Stimulated activated CD4-positive, alpha-beta T cell treated with anti-CD3 and anti-CD28 coated beads, Interleukin-12 subunit alpha, Interleukin-12 subunit beta, amount 100 ng/mL, for 48 hours (primary cell): Measurements from ENCODE around the gene LACTB.

Experiments used
- DNase-seq, 3 donors: peaks; one replicate each; pipeline ENCODE4 v3.0.0-alpha.2; 2020; ENCODE audit warnings: low read depth in 2 of 3, low spot score in 1 of 3

LACTB gene

GRCh38 chr15:63122002-63122875, 578 bp downstream of the LACTB start:
- DNase-seq, result peak; percentile 19 to 95 (median 69)

GRCh38 chr15:63124506-63124905, 2.8 kb downstream of the LACTB start:
- DNase-seq, result no peak

GRCh38 chr15:63126726-63127125, 5.1 kb downstream of the LACTB start:
- no peak for DNase-seq

- no peak for DNase-seq
Observed at GRCh38 chr15:63133786-63134185, 12.1 kb downstream of the LACTB start.

- no peak for DNase-seq
Observed at GRCh38 chr15:63134245-63134985, 12.8 kb downstream of the LACTB start.

- no peak for DNase-seq
Observed at GRCh38 chr15:63135281-63135680, 13.6 kb downstream of the LACTB start.

- no peak for DNase-seq
Observed at GRCh38 chr15:63135804-63136203, 14.1 kb downstream of the LACTB start.

- DNase-seq, result no peak
Observed at GRCh38 chr15:63136742-63137141, 15.1 kb downstream of the LACTB start.

- no peak for DNase-seq
Observed at GRCh38 chr15:63140936-63141335, 19.3 kb downstream of the LACTB start.

GRCh38 chr15:63145426-63145825, 23.8 kb downstream of the LACTB start:
- DNase-seq, result no peak

GRCh38 chr15:63146684-63147083, 25.0 kb downstream of the LACTB start:
- DNase-seq, result no peak

GRCh38 chr15:63151665-63152064, 30.0 kb downstream of the LACTB start:
- no peak for DNase-seq

GRCh38 chr15:63155486-63155885, 33.8 kb downstream of the LACTB start:
- DNase-seq, result no peak

- DNase-seq, result no peak
Observed at GRCh38 chr15:63156086-63156710, 34.5 kb downstream of the LACTB start.

- DNase-seq, result no peak
Observed at GRCh38 chr15:63156755-63157117, 35.1 kb downstream of the LACTB start.

GRCh38 chr15:63157118-63157843, 35.6 kb downstream of the LACTB start, which contains the start of gene RPS27L:
Gene RPS27L, minus strand, starts transcription at chr15:63157477. Its CDS starts 72 bp downstream, at chr15:63157405.
- DNase-seq, result peak; percentile 78 to 82 (median 82)

GRCh38 chr15:63157891-63158431, 36.3 kb downstream of the LACTB start:
- no peak for DNase-seq

GRCh38 chr15:63160638-63161037, 39.0 kb downstream of the LACTB start:
- DNase-seq, result no peak

GRCh38 chr15:63163217-63163616, 41.6 kb downstream of the LACTB start:
- no peak for DNase-seq

- DNase-seq, result no peak
Observed at GRCh38 chr15:63165166-63165859, 43.7 kb downstream of the LACTB start.
